HepG2 (cell line): ENCODE results near the gene FAM222B. TPM values are rescaled to one million over a fixed set of nuclear protein-coding genes. Genes with fewer than 3 reads are reported as not detected.

Experiments
- CEBPZ ChIP-seq: IDR thresholded peaks from 2 replicates; pipeline ENCODE4 v1.6.1; 2012; ENCODE audit warnings: low read length, improper control_type of control experiment
- ELF1 ChIP-seq: sonication (generic); formaldehyde crosslinking; IDR thresholded peaks from 2 replicates; pipeline ENCODE4 v1.4.0; 2020; ENCODE audit warnings: missing genetic modification reagents
- EZH2 ChIP-seq: conservative IDR thresholded peaks from 2 replicates; pipeline ENCODE4 v1.6.1; 2012; ENCODE audit warnings: mild to moderate bottlenecking, low read depth, low read length, moderate library complexity
- LCORL ChIP-seq, 2 experiments: fragments of 450-650 bp in 1 of 2; sonication (generic) in 1 of 2; formaldehyde crosslinking in 1 of 2; IDR thresholded peaks; 2 replicates each; pipeline versions ENCODE4 v1.5.0 to v1.6.1; 2017 to 2020; ENCODE audit warnings: antibody characterized with exemption in 1 of 2, missing genetic modification reagents in 1 of 2
- MAX ChIP-seq: IDR thresholded peaks from 2 replicates; pipeline ENCODE4 v1.6.1; 2012; ENCODE audit warnings: inconsistent platforms
- MLLT10 ChIP-seq: sonication (generic); formaldehyde crosslinking; IDR thresholded peaks from 2 replicates; pipeline ENCODE4 v1.4.0; 2020; ENCODE audit warnings: missing genetic modification reagents
- PAXIP1 ChIP-seq: sonication (generic); formaldehyde crosslinking; conservative IDR thresholded peaks from 2 replicates; pipeline ENCODE4 v1.4.0; 2020; ENCODE audit warnings: mild to moderate bottlenecking, missing genetic modification reagents, moderate library complexity
- U2AF2 ChIP-seq: fragments of 200-400 bp; formaldehyde crosslinking; IDR thresholded peaks from 2 replicates; pipeline ENCODE4 v1.6.1; 2017; ENCODE audit warnings: low read depth, mild to moderate bottlenecking, low read length
- ZBTB37 ChIP-seq: sonication (generic); formaldehyde crosslinking; IDR thresholded peaks from 2 replicates; pipeline ENCODE4 v1.4.0; 2020; ENCODE audit warnings: mild to moderate bottlenecking, missing genetic modification reagents
- ZBTB42 ChIP-seq: sonication (generic); formaldehyde crosslinking; IDR thresholded peaks from 2 replicates; pipeline ENCODE4 v1.5.0; 2020; ENCODE audit warnings: mild to moderate bottlenecking, missing genetic modification reagents
- ZFP36 ChIP-seq: fragments of 150-350 bp; IDR thresholded peaks from 2 replicates; pipeline ENCODE4 v1.6.1; 2018; ENCODE audit warnings: borderline replicate concordance, low read length, low read depth; ENCODE audit not compliant: partially characterized antibody
- ZNF180 ChIP-seq: sonication (generic); formaldehyde crosslinking; IDR thresholded peaks from 2 replicates; pipeline ENCODE4 v1.4.0; 2020; ENCODE audit warnings: low read depth, missing genetic modification reagents, borderline replicate concordance
- ZNF33B ChIP-seq: sonication (generic); formaldehyde crosslinking; IDR thresholded peaks from 2 replicates; pipeline ENCODE4 v1.5.1; 2020; ENCODE audit warnings: mild to moderate bottlenecking, missing genetic modification reagents
- ZNF567 ChIP-seq: sonication (generic); formaldehyde crosslinking; IDR thresholded peaks from 2 replicates; pipeline ENCODE4 v1.8.1; 2023; ENCODE audit warnings: mild to moderate bottlenecking, missing genetic modification reagents, borderline replicate concordance
- ZNF770 ChIP-seq: sonication (generic); formaldehyde crosslinking; IDR thresholded peaks from 2 replicates; pipeline ENCODE4 v1.5.0; 2020; ENCODE audit warnings: mild to moderate bottlenecking, missing genetic modification reagents
- ZNF83 ChIP-seq: sonication (generic); formaldehyde crosslinking; IDR thresholded peaks from 2 replicates; pipeline ENCODE4 v1.4.0; 2020; ENCODE audit warnings: missing genetic modification reagents, mild to moderate bottlenecking, borderline replicate concordance
- ZNF839 ChIP-seq: sonication (generic); formaldehyde crosslinking; IDR thresholded peaks from 2 replicates; pipeline ENCODE4 v1.4.0; 2020; ENCODE audit warnings: missing genetic modification reagents, mild to moderate bottlenecking, borderline replicate concordance
- polyA plus RNA-seq, 8 experiments: library from polyadenylated mRNA; depleted of rRNA in 3 of 8; stranded (reverse) in 7 of 8; unstranded in 1 of 8; fragments of >200 nt; fragmentation: Illumina TruSeq in 4 of 8; extraction: Trizol in 4 of 8; gene quantifications; 2 replicates each; pipeline versions ENCODE4 v1.2.1 to v1.2.3, GENCODE V29; 2011 to 2016; ENCODE audit warnings: low read depth in 4 of 8, missing spikeins in 1 of 8, mixed read lengths in 1 of 8; ENCODE audit not compliant: insufficient read depth in 1 of 8
- total RNA-seq, 5 experiments: library from RNA; depleted of rRNA; stranded (reverse); fragments of >200 nt; fragmentation: Illumina TruSeq; extraction: Trizol; gene quantifications; 2 replicates each; pipeline ENCODE4 v1.2.3, GENCODE V29; 2016; ENCODE audit warnings: low read depth in 1 of 5

The FAM222B gene
- total and polyA plus RNA-seq, 2 of the 13 experiments (the other 11 are each of a cell fraction or from before 2014, with no cell fraction given) = 3.5 to 7.3 TPM

GRCh38 chr17:28744972-28745785 lies 97.4 kb downstream of the FAM222B start (continued):
- TF ChIP-seq U2AF2 (0 out of 2 replicates have a peak, but pooled peaks have one; percentile 48), ZBTB42 (CRISPR knock-in tag) (no peak), ELF1 (CRISPR knock-in tag) (peak; percentile 31; the same call in 1 of the 2 replicates), ZNF83 (CRISPR knock-in tag) (0 out of 2 replicates have a peak, but pooled peaks have one; percentile 1), ZNF567 (CRISPR knock-in tag) (no peak), ZBTB37 (no peak), MAX (peak; percentile 70), ZNF180 (no peak), LCORL (IDR thresholded peaks at IDR 0.05) (no peak), LCORL (CRISPR knock-in tag; IDR thresholded peaks at IDR 0.05) (peak; percentile 52; the same call in 1 of the 2 replicates), ZNF33B (CRISPR knock-in tag) (no peak), PAXIP1 (CRISPR knock-in tag) (peak; percentile 40; the same call in 1 of the 2 replicates), MLLT10 (CRISPR knock-in tag) (no peak), CEBPZ (no peak), ZNF770 (CRISPR knock-in tag) (0 out of 2 replicates have a peak, but pooled peaks have one; percentile 52), ZFP36 (no peak), EZH2 (no peak), ZNF839 (CRISPR knock-in tag) (no peak)
